NCI-H1436 (cell line): ENCODE measurements around the gene SPSB4.
A peak's percentile ranks its signal among the peaks of the same experiment; 100 is the strongest.
"Not testable (repeated sequence)": the region's sequence is repeated elsewhere in the genome, so short reads cannot be mapped to it uniquely, and the experiment has no call there.

Source experiments
- DNase-seq: peaks from one replicate; lab custom pipeline; 2025; lab: John Stamatoyannopoulos, UW

Gene SPSB4

DNA sequence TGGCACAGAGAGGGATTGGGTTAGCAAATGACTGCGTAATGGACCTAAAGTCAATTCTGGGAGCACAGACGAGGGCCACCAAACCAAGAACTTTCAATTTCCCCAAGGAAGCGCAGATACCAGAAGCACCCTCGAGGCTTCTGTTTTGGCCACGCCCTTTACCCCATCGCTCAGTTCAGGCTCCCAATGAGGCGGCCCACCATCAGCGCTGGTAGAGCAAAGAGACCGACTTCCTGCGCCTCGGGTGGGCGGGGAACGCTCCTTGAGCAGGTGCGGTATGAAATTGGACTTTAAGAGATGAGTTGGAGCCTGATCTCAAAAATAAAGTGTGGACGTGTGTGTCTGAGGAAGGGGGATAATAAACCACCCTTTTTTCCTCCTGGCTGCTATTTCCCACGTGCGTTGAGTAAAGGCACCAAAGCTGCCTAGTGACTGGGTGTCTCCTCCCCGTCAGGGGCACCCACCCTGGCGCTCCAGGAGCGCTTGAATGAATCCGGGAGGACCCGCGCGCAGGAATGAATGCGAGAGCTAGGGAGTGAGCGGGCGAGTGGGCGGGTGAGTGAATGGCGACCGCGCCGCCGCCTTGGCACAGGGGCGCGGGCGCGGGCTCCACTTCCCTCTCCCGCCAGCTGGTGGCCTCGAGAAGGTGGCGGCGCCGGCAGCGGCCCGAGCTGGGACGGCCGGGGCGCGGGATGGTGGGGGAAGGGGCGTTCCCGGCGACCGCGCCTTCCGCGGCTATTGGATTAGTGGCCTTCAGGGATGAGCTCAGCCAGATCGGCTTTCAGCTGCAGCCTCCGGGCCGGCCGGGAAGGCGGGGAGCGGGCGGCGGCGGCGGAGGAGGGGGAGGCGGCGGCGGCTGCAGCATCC, at the start of gene SPSB4:
Gene SPSB4 (plus strand): TSS at position 772 of the 867 bp plus-strand sequence. CDS start 14,758 bp downstream, outside the sequence.
- peak; percentile 68 for DNase-seq

DNA sequence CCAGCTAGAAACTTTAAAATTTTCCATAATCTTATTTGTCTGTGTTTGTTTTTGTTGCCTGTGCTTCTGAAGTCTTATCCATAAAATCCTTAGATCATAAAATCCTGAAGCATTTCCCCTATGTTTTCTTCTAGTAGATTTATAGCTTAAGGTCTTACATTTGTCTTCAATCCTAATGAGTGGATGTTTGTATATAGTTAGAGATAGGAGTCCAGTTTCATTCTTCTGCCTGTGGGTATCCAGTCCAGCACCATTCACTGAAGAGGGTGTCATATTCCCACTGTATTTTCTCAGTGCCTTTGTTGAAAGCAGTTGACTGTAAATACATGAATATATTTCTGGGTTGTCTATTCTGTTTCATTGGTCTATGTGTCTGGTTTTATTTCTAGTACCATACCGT, 44.8 kb upstream of the SPSB4 start:
- DNase-seq, result no peak

DNA sequence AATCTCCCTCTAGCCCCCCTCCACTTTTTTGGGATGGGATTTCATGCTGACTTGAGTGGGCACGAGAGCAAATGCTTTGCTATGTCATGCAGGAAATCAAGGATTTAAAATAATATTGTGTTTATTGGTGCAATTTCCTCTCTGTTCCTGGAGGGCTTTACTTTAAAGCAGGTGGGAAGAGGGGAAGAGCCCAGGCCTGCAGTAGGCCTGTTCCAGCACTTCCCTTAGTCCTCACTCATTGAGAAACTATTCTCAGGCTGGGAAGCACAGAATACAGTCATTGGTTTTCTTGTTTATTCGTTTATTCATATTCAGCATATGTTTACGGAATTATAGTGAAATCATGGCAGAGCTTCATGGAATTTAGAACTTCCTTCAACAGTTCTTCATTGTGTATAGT, 41.7 kb upstream of the SPSB4 start:
- DNase-seq, result no peak

GRCh38 chr3:141011232-141011996, 39.7 kb upstream of the SPSB4 start:
- DNase-seq, result peak; percentile 80

- no peak for DNase-seq
Observed at GRCh38 chr3:141011997-141012262, 39.2 kb upstream of the SPSB4 start.

DNA sequence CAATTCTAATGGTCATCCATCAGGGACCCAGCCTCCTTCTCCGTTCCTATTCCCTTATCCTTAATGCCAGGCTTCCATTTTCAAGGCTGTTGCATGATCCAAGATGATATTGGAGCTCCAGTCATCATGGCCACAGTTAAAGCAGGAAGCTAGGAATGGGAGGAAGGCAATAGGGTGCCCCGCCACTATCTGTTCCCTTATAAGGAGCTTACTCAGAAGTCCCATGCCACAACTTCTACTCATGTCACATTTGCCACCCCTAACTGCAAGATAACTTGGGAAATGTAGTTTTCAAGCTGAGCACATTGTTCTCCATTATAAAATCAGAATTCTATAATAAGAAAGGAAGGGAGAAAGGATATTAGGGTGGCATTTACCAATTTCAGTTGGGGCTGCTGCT, 38.6 kb upstream of the SPSB4 start:
- DNase-seq, result no peak

DNA sequence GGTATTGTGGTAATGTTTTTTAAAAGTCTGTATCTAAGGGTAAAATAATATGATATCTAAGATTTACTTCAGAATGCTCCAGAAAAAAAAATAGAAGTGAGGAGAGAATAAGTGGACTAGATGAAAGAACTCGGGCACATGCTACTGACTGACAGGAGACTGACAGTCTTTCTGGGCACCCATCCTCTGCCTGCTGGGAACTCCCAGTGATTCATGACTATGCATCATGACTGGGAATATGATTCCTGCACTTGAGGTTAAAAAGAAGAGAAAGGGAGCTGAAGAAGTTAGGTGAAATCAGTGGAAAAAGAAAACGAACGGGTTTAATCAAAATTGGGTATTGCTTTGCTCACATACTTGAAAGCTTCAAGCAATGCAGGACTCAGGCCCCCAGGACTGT, 35.7 kb upstream of the SPSB4 start:
- DNase-seq, result no peak

DNA sequence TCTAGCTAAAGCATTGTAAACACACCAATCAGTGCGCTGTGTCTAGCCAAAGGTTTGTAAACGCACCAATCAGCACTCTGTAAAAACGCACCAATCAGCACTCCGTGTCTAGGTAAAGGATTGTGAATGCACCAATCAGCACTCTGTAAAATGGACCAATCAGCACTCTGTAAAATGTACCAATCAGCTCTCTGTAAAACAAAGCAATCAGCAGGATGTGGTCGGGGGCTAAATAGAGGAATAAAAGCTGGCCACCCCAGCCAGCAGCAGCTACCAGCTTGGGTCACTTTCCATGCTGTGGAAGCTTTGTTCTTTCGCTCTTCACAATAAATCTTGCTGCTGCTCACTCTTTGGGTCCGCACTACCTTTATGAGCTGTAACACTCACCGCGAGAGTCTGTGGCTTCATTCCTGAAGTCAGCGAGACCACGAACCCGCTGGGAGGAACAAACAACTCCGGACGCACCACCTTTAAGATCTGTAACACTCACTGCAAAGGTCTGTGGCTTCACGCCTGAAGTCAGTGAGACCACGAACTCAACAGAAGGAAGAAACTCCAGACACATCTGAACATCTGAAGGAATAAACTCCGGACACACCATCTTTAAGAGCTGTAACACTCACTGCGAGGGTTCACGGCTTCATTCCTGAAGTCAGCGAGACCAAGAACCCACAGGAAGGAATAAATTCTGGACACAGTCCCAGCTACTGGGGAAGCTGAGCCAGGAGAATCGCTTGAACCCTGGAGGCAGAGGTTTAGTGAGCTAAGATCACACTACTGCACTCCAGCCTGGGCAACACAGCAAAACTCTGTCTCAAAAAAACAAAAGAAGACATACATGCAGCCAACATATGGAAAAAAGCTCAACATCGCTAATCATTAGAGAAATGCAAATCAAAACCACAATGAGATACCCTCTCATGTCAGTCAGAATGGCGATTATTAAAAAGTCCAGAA, 33.5 kb upstream of the SPSB4 start:
- not testable (repeated sequence) for DNase-seq

GRCh38 chr3:141019244-141019643, 31.9 kb upstream of the SPSB4 start:
- DNase-seq, result no peak

DNA sequence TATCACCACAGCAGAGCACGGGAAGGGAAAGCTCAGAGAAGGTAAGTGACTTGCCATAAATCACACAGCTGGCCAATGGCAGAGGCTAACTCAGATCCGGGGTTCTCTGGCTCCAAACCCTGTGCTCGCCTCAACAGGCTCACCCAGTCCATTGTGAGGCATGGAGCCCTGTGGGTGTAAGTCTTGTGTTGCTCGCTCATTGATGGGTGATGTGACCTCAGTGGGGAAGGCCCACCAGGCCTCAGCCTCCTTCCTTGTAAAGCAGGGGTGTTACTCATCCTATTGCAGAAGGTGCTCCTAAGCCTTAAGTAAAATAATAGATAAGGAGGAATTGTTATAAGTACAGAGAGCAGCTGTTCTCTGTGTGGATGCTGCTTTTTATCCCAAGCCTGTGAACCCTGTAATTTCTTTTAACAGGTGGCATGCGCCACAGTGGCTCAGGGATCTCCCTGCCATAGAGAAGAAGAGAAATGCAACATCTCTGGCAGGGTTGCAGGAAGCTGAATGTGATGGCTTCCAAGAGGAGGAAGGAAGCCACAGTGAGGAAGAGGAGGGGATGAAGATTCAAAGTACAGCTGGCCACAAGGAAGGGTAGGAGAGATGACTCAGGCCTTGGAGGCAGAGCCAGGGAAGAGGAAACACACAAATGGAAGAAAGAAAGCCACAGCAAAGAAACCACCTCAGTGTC, 30.9 kb upstream of the SPSB4 start:
- no peak for DNase-seq

DNA sequence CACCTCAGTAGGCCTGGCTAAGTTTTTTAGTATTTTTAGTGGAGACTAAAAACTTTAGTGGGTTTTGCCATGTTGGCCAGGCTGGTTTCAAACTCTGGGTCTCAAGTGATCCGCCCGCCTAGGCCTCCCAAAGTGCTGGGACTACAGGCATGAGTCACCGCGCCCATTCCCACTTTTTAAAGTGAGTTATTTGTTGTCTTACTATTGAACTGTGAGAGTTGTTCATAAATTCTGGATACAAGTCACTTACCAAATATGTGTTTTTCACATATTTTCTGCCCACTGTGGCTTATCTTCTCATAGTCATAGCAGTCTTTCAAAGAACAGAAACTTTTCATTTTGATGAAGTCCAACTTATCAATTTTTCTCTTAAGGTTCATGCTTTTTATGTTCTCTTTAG, 29.9 kb upstream of the SPSB4 start:
- no peak for DNase-seq

GRCh38 chr3:141030296-141030695, 20.9 kb upstream of the SPSB4 start:
- DNase-seq, result no peak

GRCh38 chr3:141039589-141039988, 11.6 kb upstream of the SPSB4 start:
- no peak for DNase-seq

- DNase-seq, result no peak
Observed at GRCh38 chr3:141044695-141045641, 6.2 kb upstream of the SPSB4 start.

DNA sequence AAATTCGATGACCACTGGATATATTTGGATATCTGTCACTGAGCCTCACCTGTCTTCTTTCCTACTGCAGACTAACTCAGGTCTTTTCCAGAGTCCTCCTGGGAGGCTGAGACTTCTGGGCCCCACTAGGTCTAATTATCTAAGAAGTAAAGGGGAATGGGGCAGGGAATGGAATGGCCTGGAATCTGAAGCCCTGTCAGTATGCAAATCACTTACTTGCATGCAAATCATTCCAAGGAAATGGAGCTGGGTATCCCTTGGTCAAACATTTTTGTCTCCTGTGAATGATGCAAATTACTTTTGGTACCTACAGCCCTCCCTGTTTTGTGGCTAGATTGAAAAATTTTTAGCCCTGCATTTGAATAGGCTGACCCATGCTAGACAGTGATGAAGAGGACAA, 5.3 kb upstream of the SPSB4 start:
- no peak for DNase-seq

GRCh38 chr3:141047168-141047567, 4.0 kb upstream of the SPSB4 start:
- DNase-seq, result no peak

GRCh38 chr3:141049681-141050080, 1.5 kb upstream of the SPSB4 start:
- DNase-seq, result no peak

DNA sequence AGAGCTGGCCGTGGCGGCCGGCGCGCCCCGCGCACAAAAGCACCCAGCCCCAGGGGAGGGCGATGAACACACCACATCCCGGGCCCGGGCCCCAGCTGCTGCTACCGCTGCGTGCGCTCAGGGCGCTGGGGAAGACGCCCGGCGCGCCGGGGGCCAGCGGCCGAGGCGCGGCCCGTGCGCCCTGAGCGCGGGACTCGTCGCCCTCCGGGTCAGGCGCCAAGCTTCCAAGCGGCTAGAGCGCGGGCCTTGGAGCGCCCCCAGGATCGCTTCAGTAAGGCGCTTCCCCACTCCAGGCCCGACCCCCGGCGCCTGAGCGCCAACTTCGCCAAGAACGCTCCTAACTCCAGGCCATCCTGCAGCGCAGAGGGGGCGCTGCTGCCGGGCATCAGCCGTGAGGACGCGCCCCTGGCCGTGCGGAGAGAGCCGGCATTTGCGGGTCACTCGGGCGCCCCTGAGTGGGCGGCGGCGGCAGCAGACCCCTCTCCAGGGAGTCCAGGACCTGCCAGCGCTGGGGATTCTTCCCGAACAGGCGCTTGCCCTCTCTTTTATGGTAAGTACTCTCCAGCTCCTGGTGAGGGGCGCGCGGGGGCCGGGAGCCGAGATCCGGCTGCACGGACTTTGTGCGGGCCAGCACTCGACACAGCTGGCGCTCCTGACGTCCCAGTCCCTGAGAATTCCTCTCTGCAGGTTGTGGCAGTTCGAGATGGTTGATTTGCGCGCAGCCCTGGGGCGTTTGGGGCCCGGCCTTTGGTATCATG, 475 bp downstream of the SPSB4 start:
- DNase-seq, result peak; percentile 68

- no peak for DNase-seq
Observed at GRCh38 chr3:141052201-141053069, 1.3 kb downstream of the SPSB4 start.
